ENCODE data around the gene MLF2. TPM values are rescaled to one million over a fixed set of nuclear protein-coding genes. Genes with fewer than 3 reads are reported as not detected.

MLF2 gene
- total and polyA plus RNA-seq, 2 of the 13 experiments (the other 11 are each of a cell fraction or from before 2014, with no cell fraction given), result 88.1 to 167 TPM

DNA sequence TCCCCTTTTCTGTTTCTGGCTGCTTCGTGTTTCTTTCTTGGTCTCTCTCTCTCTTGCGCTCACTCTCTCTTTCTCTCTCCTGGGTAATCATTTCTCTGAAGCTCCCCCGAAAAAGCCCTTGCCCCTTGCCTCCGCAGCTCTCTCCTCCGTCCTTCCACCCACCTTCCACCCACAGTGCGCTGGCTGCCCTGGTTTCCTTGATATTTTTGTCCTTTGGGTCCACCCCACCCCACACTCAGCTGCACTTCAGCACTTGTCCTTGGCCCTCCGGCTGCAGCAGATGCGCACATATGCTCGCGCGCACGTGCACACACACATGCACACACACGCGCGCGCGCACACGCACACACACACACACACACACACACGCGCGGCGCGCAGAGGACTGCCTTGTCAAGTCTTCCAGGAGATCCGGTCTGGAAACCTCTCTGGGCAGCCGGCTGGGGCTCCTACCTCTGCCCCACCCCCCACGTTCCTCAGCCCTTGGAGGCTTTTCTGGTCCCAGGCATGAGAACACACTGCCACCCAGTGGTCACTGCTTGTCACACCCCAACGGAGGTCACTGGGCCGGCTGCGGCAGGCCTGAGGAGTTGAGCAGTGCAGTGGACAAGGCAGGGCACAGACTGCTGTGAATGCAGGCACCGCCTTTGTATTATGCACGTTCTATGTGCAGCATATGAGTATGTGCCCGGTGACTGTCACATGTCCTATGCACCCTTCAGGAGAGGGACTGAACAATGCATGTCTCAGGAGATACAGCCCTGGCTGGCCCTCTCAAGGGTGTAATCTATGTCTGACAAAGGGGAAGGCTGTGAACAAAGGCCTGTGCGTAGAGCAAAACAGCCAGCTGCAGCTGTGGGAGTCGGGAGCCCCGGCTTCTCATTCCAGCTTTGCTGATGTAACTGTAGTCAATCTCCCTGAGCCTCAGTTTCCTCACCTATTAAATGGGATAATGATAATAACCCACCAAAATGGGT is 25.9 kb upstream of the MLF2 start (continued):
- TF ChIP-seq, protein P1, sequence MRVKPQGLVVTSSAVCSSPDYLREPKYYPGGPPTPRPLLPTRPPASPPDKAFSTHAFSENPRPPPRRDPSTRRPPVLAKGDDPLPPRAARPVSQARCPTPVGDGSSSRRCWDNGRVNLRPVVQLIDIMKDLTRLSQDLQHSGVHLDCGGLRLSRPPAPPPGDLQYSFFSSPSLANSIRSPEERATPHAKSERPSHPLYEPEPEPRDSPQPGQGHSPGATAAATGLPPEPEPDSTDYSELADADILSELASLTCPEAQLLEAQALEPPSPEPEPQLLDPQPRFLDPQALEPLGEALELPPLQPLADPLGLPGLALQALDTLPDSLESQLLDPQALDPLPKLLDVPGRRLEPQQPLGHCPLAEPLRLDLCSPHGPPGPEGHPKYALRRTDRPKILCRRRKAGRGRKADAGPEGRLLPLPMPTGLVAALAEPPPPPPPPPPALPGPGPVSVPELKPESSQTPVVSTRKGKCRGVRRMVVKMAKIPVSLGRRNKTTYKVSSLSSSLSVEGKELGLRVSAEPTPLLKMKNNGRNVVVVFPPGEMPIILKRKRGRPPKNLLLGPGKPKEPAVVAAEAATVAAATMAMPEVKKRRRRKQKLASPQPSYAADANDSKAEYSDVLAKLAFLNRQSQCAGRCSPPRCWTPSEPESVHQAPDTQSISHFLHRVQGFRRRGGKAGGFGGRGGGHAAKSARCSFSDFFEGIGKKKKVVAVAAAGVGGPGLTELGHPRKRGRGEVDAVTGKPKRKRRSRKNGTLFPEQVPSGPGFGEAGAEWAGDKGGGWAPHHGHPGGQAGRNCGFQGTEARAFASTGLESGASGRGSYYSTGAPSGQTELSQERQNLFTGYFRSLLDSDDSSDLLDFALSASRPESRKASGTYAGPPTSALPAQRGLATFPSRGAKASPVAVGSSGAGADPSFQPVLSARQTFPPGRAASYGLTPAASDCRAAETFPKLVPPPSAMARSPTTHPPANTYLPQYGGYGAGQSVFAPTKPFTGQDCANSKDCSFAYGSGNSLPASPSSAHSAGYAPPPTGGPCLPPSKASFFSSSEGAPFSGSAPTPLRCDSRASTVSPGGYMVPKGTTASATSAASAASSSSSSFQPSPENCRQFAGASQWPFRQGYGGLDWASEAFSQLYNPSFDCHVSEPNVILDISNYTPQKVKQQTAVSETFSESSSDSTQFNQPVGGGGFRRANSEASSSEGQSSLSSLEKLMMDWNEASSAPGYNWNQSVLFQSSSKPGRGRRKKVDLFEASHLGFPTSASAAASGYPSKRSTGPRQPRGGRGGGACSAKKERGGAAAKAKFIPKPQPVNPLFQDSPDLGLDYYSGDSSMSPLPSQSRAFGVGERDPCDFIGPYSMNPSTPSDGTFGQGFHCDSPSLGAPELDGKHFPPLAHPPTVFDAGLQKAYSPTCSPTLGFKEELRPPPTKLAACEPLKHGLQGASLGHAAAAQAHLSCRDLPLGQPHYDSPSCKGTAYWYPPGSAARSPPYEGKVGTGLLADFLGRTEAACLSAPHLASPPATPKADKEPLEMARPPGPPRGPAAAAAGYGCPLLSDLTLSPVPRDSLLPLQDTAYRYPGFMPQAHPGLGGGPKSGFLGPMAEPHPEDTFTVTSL (CRISPR knock-in tag; IDR thresholded peaks at IDR 0.05; ENCODE audit: borderline replicate concordance), result no peak
- TF ChIP-seq, protein P2, sequence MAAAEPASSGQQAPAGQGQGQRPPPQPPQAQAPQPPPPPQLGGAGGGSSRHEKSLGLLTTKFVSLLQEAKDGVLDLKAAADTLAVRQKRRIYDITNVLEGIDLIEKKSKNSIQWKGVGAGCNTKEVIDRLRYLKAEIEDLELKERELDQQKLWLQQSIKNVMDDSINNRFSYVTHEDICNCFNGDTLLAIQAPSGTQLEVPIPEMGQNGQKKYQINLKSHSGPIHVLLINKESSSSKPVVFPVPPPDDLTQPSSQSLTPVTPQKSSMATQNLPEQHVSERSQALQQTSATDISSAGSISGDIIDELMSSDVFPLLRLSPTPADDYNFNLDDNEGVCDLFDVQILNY (CRISPR knock-in tag; conservative IDR thresholded peaks at IDR 0.05), result no peak

DNA sequence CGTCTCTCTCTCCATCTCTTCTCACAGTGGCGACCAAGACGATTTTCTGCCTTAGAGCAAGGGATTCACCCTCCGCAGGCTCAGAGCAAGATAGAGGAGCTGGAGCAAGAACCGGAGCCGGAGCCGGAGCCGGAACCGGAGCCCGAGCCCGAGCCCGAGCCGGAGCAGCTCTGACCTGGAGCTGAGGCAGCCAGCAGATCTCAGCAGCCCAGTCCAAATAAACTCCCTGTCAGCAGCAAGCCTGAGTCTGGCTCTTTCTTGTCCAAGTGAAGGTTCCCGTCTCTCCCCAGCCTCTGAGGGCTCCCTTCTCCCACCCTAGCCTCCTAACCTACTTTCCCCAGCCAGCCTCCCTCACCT is 25.3 kb upstream of the MLF2 start:
- in situ Hi-C loops (cut with HindIII; ENCODE audit: extremely low pct_ligation_motif_present, low pct_unique_long_range_greater_than_20kb), result no loop called here
- 70% methylated on average over 14 of the region's 14 CpGs for WGBS (ENCODE audit: low lambda C conversion rate)
- H3K4me2 ChIP-seq (ENCODE audit: low read depth, low read length), result peak overlapping the region; percentile 69
- peak overlapping the region in 1 of 3 experiments; percentile 47; a peak in 2 of 6 replicates for H3K4me3 ChIP-seq (replicated peaks in 1 of 3; ENCODE audit: insufficient read depth in 1 of 3, low read depth in 2 of 3, low read length in 3 of 3)
- H3K4me1 ChIP-seq (ENCODE audit: insufficient read depth, low read length), result peaks cover 82% of the 10 kb centered on the region
- no peak for DNase-seq (ENCODE audit: low spot score)
- 0 out of 2 replicates have a peak, but pooled peaks have one; percentile 15 for TF ChIP-seq ZNF563 (CRISPR knock-in tag; IDR thresholded peaks at IDR 0.05)
- TF ChIP-seq ZMYM3 (CRISPR knock-in tag; IDR thresholded peaks at IDR 0.05), result 0 out of 2 replicates have a peak, but pooled peaks have one; percentile 17
- TF ChIP-seq NFIC (IDR thresholded peaks at IDR 0.05; ENCODE audit: low read length), result no peak
- TF ChIP-seq, protein P3, sequence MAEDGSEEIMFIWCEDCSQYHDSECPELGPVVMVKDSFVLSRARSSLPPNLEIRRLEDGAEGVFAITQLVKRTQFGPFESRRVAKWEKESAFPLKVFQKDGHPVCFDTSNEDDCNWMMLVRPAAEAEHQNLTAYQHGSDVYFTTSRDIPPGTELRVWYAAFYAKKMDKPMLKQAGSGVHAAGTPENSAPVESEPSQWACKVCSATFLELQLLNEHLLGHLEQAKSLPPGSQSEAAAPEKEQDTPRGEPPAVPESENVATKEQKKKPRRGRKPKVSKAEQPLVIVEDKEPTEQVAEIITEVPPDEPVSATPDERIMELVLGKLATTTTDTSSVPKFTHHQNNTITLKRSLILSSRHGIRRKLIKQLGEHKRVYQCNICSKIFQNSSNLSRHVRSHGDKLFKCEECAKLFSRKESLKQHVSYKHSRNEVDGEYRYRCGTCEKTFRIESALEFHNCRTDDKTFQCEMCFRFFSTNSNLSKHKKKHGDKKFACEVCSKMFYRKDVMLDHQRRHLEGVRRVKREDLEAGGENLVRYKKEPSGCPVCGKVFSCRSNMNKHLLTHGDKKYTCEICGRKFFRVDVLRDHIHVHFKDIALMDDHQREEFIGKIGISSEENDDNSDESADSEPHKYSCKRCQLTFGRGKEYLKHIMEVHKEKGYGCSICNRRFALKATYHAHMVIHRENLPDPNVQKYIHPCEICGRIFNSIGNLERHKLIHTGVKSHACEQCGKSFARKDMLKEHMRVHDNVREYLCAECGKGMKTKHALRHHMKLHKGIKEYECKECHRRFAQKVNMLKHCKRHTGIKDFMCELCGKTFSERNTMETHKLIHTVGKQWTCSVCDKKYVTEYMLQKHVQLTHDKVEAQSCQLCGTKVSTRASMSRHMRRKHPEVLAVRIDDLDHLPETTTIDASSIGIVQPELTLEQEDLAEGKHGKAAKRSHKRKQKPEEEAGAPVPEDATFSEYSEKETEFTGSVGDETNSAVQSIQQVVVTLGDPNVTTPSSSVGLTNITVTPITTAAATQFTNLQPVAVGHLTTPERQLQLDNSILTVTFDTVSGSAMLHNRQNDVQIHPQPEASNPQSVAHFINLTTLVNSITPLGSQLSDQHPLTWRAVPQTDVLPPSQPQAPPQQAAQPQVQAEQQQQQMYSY (CRISPR knock-in tag; IDR thresholded peaks at IDR 0.05), result peak; percentile 97
- peak; percentile 42; the same call in 1 of the 2 replicates for TF ChIP-seq HES4 (CRISPR knock-in tag; IDR thresholded peaks at IDR 0.05; ENCODE audit: borderline replicate concordance)
- POLR2A ChIA-PET, result interaction anchor here (0.6 to 5.5 kb wide), 7 partner anchors 9 to 147 kb away, joined by 3 to 59 read pairs (median 5); partner anchors contain the start of genes COPS7A, MLF2, PTMS and ZNF384
- peak; percentile 37 for ATAC-seq
- H4K20me1 ChIP-seq (ENCODE audit: insufficient read depth, low read length), result no peaks in the 10 kb centered on the region
- no TSS peak for BruUV-seq (replicated peaks)
- no peaks in the 10 kb centered on the region for H3K9me3 ChIP-seq (ENCODE audit: low read length)
- peak overlapping the region; percentile 16 for H3K27ac ChIP-seq (ENCODE audit: extremely low read length, insufficient read depth, low read length)
- CTCF ChIA-PET (ENCODE audit: low intra/inter-chr PET ratio, low total read pairs), result interaction anchor here (2.0 to 2.9 kb wide), 2 partner anchors 25 to 42 kb away, joined by 16 to 54 read pairs; partner anchors contain the start of gene MLF2
- H2AFZ ChIP-seq (ENCODE audit: low read length), result no peak overlapping the region
- H3K36me3 ChIP-seq (replicated peaks in 1 of 2; ENCODE audit: control insufficient read depth in 1 of 2, insufficient read depth in 2 of 2, low read length in 2 of 2), result no peaks in the 10 kb centered on the region
- intact Hi-C loops (cut with micrococcal nuclease; ENCODE audit: unreplicated experiment), result loop anchor here (2.0 kb wide), 1 partner anchor 47 kb away; no protein-coding TSS in a partner anchor
- H3K79me2 ChIP-seq (ENCODE audit: insufficient read depth, low read length), result no peaks in the 10 kb centered on the region
- H3K9ac ChIP-seq (ENCODE audit: insufficient read depth, low read depth, low read length), result 0 out of 2 replicates have a peak overlapping the region, but pooled peaks have one; percentile 1
- peaks cover 2 to 13% of the 10 kb centered on the region in 2 experiments; a peak in 2 of 5 replicates for H3K27me3 ChIP-seq (ENCODE audit: control insufficient read depth in 1 of 2, insufficient read depth in 2 of 2, low read length in 2 of 2)
- FAIRE-seq, result no peak
